Glutamatergic neuron (in vitro differentiated cells): ENCODE measurements around the gene SCCPDH. TPM values are rescaled to one million over a fixed set of nuclear protein-coding genes. Genes with fewer than 3 reads are reported as not detected.

ENCODE experiments used
- DNase-seq: peaks from one replicate; pipeline ENCODE4 v3.0.0; 2022
- H3K27ac Mint-ChIP-seq: one replicate; pipeline ENCODE4 v1.8.0; 2020; ENCODE audit warnings: mild to moderate bottlenecking, mixed read lengths, inconsistent platforms; ENCODE audit not compliant: unreplicated experiment
- H3K27me3 Mint-ChIP-seq: one replicate; pipeline ENCODE4 v1.8.0; 2020; ENCODE audit warnings: mild to moderate bottlenecking, moderate library complexity, mixed read lengths, inconsistent platforms; ENCODE audit not compliant: unreplicated experiment
- H3K36me3 Mint-ChIP-seq: one replicate; pipeline ENCODE4 v1.8.0; 2020; ENCODE audit warnings: mild to moderate bottlenecking, mixed read lengths, inconsistent platforms; ENCODE audit not compliant: unreplicated experiment
- H3K4me1 Mint-ChIP-seq: one replicate; pipeline ENCODE4 v1.8.0; 2020; ENCODE audit warnings: mild to moderate bottlenecking, low read depth, mixed read lengths, inconsistent platforms; ENCODE audit not compliant: unreplicated experiment
- H3K4me3 Mint-ChIP-seq: one replicate; pipeline ENCODE4 v1.8.0; 2020; ENCODE audit warnings: mild to moderate bottlenecking, mixed read lengths, inconsistent platforms; ENCODE audit not compliant: unreplicated experiment
- H3K9me3 Mint-ChIP-seq: one replicate; pipeline ENCODE4 v1.8.0; 2020; ENCODE audit warnings: mild to moderate bottlenecking, moderate library complexity, mixed read lengths, inconsistent platforms; ENCODE audit not compliant: unreplicated experiment
- total RNA-seq: library from RNA; stranded (reverse); fragmentation: NEBNext Ultra II Directional; extraction: Animal tissue kit (Norgen Biotek cat#: 25700); gene quantifications from one replicate; pipeline ENCODE4 v1.2.1, GENCODE V29; 2021; ENCODE audit not compliant: unreplicated experiment
- TF ChIP-seq, protein P1 (sequence below): fragments of 200-600 bp; sonication (generic); IDR thresholded peaks from one replicate; pipeline ENCODE4 v1.5.0; 2021; ENCODE audit not compliant: partially characterized antibody, unreplicated experiment

SCCPDH gene
- total RNA-seq, 1 donor from 2014 or later: 34.6 TPM

DNA sequence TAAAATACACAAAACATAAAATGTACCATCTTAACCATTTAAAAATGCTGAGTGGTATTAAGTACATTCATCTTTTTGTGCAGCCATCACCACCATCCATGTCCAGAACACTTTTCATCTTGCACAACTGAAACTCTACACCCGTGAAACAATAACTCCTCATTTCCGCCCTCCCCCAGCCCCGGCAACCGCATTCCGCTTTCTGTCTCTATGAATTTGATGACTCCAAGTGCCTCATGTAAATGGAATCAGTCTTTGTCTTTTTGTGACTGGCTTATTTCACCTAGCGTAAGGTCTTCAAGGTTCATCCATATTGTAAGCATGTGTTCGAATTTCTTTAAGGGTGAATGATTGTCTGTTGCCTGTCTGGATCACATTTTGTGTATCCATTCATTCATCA lies 37.2 kb downstream of the SCCPDH start:
- Mint-ChIP-seq H3K27ac (peak overlapping the region; percentile 4), H3K36me3 (peaks cover 6% of the 10 kb centered on the region), H3K27me3 (peaks cover 2% of the 10 kb centered on the region), H3K4me3 (no peak overlapping the region), H3K4me1 (peaks cover 17% of the 10 kb centered on the region), H3K9me3 (peaks cover 7% of the 10 kb centered on the region)
- no peak for DNase-seq
- TF ChIP-seq, protein P1, sequence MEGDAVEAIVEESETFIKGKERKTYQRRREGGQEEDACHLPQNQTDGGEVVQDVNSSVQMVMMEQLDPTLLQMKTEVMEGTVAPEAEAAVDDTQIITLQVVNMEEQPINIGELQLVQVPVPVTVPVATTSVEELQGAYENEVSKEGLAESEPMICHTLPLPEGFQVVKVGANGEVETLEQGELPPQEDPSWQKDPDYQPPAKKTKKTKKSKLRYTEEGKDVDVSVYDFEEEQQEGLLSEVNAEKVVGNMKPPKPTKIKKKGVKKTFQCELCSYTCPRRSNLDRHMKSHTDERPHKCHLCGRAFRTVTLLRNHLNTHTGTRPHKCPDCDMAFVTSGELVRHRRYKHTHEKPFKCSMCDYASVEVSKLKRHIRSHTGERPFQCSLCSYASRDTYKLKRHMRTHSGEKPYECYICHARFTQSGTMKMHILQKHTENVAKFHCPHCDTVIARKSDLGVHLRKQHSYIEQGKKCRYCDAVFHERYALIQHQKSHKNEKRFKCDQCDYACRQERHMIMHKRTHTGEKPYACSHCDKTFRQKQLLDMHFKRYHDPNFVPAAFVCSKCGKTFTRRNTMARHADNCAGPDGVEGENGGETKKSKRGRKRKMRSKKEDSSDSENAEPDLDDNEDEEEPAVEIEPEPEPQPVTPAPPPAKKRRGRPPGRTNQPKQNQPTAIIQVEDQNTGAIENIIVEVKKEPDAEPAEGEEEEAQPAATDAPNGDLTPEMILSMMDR: no peak

- Mint-ChIP-seq H3K4me1 (peaks cover 11% of the 10 kb centered on the region), H3K4me3 (no peak overlapping the region), H3K27me3 (peaks cover under 1% of the 10 kb centered on the region), H3K36me3 (peaks cover 4% of the 10 kb centered on the region), H3K27ac (no peak overlapping the region), H3K9me3 (peaks cover 5% of the 10 kb centered on the region)
- no peak for DNase-seq
- TF ChIP-seq, protein P1: no peak
These were observed 41.3 kb downstream of the SCCPDH start for GRCh38 chr1:246765521-246765920.

DNA sequence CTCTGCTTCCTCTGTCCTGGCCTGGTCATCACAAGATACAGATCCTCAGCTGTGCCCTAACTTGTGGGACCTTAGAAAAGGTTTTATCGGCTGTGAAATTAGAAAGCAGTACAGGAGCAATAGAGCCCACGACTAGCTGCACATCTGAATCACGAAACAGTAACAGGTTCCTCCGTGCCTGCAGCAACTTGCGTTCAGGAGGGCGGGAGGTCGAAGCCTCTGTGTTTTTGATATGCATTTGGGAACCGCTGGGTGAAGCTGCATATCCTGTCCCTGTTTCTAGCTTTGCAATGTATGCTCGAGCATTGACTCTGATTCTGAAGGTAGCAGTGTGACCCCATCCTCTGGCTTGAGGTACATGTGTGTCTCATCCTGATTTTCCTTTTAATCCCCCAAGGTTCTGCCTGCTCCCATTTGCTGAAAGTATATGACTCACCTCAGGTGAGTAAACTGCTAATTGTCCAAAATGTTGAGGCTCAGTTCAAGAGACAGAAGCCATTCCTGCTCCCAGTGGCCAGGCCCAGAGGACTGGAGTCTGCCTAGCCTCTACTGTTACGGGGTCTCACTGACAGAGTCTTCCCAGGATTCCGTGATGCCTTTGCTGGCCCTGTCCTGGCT lies 44.3 kb downstream of the SCCPDH start:
- Mint-ChIP-seq H3K27ac (no peak overlapping the region), H3K36me3 (peaks cover 10% of the 10 kb centered on the region), H3K27me3 (no peaks in the 10 kb centered on the region), H3K4me3 (no peak overlapping the region), H3K9me3 (no peaks in the 10 kb centered on the region), H3K4me1 (no peaks in the 10 kb centered on the region)
- TF ChIP-seq, protein P1: no peak
- DNase-seq: no peak

GRCh38 chr1:246769306-246769705 lies 45.1 kb downstream of the SCCPDH start:
- Mint-ChIP-seq H3K9me3 (no peaks in the 10 kb centered on the region), H3K27me3 (no peaks in the 10 kb centered on the region), H3K4me3 (no peak overlapping the region), H3K27ac (no peak overlapping the region), H3K4me1 (no peaks in the 10 kb centered on the region), H3K36me3 (peaks cover 10% of the 10 kb centered on the region)
- no peak for DNase-seq
- TF ChIP-seq, protein P1: no peak

- DNase-seq: no peak
- TF ChIP-seq, protein P1: no peak
- H3K9me3 Mint-ChIP-seq: no peaks in the 10 kb centered on the region
- no peak overlapping the region for H3K4me3 Mint-ChIP-seq
- no peak overlapping the region for H3K27ac Mint-ChIP-seq
- no peaks in the 10 kb centered on the region for H3K27me3 Mint-ChIP-seq
- H3K4me1 Mint-ChIP-seq: no peaks in the 10 kb centered on the region
- H3K36me3 Mint-ChIP-seq: peaks cover 10% of the 10 kb centered on the region
These were observed 47.2 kb downstream of the SCCPDH start for GRCh38 chr1:246771366-246771765.
